NCI-H345 treated with DMSO at 0.1 percent for 48 hours (cell line): Measurements from ENCODE around the gene HCK.

Source experiments
- DNase-seq: peaks from one replicate; lab custom pipeline; 2025; ENCODE audit not compliant: unreplicated experiment; lab: John Stamatoyannopoulos, UW

The HCK gene

DNA sequence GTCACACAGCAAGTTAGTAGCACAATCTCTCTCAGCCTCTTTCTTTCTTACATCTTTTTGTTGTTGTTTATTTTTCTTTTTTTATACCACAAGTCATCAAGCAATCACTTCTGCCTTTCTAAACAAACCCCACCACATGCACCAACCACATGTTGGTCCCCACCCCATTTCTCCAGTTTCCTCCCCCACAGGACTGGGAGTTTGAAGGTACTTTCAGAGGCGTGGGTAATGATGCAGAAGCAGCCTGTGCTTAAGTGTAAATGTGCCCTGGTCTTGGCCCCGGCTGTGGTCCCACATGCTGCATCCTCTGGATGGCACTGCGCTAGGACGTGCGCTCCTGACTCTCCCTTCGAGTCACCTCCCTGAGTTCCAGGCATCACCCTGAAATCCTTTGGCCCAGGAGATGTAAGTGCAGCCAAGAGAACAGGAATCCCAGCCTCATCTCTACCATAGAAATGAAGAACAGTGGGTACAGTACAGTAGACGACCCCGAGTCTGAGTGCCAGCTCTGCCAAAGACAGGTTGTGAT is 5.7 kb downstream of the HCK start:
- no peak for DNase-seq

DNA sequence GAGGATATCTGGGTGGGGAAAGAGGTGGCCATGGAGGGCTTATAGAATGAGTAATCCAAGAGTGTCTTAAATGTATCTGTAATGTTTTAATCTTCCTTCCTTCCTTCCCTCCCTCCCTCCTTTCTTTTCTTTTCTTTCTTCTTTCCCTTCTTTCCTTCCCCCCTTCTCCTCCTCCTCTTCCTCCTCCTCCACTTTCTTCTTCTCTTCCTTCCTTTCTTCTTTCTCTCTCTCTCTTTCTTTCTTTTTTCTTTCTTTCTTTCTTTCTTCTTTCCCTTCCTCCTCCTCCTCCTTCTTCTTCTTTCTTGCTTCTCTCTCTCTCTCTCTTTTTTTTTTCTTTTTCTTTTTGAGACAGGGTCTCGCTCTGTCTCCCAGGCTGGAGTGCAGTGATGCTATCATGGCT is 7.1 kb downstream of the HCK start:
- no peak for DNase-seq

DNA sequence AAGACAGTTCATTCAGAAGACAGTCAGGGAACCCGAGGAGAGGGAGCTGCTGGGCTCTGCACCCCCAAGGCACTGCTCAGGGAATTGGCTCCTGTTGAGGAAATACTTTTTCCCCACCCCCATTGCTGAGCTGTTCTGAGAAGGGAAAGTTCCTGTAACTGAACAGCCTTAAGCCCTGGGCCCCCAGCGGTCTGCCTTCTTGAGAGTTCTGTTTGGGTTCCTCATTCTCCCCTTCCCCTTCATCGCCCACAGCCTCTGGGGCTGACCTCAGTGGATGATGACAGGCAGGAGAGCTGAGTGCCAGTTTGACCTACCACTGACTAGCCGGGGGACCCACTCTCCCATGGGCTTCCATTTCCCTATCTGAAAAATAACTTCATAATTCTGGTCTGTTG is 10.7 kb downstream of the HCK start:
- no peak for DNase-seq

GRCh38 chr20:32063695-32064094 is 11.7 kb downstream of the HCK start:
- DNase-seq: no peak

DNA sequence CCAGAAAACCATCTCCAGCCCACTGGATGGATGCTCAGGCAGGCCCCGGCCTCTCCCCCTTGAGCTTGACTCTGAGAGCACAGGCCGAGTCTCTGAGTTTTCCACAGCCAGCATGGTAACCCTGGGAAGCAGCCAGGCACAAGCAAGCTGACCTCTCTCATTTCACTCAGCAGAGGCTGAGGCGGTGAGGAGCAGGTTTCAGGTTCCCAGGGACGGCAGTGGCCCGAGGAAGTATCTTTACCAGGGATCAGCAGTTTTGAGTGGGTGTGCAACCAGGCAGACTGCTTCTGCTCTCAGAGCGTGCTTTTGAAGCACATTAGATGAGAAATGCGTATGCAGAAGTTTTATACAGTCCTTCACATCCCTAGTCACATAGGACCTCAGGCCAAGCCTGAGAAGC is 12.6 kb downstream of the HCK start:
- DNase-seq: no peak

DNA sequence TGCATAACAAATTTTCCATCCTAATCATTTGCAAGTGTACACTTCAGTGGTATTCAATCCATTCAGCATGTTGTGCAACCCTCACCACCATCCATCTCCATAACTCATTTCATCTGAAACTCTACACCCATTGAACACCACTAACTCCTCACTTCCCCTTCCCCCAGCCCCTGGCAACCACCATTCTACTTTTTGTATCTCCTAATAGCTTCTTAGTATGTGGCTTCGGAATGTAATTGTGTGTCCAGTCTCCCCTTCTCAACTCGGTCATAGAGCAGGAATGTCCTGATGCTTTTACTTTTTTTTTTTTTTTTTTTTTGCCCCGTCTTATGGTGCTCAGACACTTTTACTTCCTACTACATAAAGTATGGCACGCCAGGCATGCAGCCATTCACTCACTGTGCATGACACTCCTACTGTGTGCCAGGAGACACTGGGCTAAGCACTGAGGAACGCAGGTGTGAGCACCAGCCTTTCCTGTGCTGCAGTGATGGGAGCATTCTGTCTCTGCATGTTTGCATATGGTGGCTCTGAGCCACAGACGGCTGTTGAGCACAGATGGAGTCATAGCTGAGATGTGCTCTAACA is 15.3 kb downstream of the HCK start:
- no peak for DNase-seq

- DNase-seq: no peak
These were observed 16.1 kb downstream of the HCK start for GRCh38 chr20:32068174-32068573.

- no peak for DNase-seq
These were observed 17.7 kb downstream of the HCK start for GRCh38 chr20:32069711-32070110.

GRCh38 chr20:32070282-32070681 is 18.2 kb downstream of the HCK start:
- no peak for DNase-seq

GRCh38 chr20:32070690-32071213 is 18.7 kb downstream of the HCK start:
- no peak for DNase-seq

- DNase-seq: no peak
These were observed 19.5 kb downstream of the HCK start for GRCh38 chr20:32071395-32072167.

- peak; percentile 39 for DNase-seq
These were observed 20.2 kb downstream of the HCK start for GRCh38 chr20:32072168-32072750.

- DNase-seq: no peak
These were observed 23.5 kb downstream of the HCK start for GRCh38 chr20:32075534-32075933.

DNA sequence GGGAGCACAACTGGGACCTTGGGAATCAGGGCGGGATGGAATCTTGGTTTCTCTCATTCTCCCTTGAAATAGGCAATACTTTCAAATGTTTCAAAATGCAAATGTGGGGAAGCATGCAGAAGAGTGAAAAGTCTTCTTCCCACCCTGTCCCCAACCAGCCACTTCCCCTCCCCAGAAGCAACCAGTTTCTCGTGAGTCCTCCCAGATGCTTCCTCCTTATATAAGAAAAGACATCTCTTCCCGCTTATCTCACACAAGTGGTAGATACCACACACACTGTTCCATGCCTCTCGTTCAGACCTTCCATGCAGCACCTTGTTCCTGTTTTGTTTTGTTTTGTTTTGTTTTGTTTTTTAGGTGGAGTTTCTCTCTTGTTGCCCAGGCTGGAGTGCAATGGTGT is 25.1 kb downstream of the HCK start:
- no peak for DNase-seq

- no peak for DNase-seq
These were observed 26.3 kb downstream of the HCK start for GRCh38 chr20:32078322-32078721.

- no peak for DNase-seq
These were observed 26.7 kb downstream of the HCK start for GRCh38 chr20:32078791-32079190.

GRCh38 chr20:32079655-32080109 is 27.6 kb downstream of the HCK start:
- DNase-seq: no peak

GRCh38 chr20:32080783-32081182 is 28.7 kb downstream of the HCK start:
- DNase-seq: no peak

DNA sequence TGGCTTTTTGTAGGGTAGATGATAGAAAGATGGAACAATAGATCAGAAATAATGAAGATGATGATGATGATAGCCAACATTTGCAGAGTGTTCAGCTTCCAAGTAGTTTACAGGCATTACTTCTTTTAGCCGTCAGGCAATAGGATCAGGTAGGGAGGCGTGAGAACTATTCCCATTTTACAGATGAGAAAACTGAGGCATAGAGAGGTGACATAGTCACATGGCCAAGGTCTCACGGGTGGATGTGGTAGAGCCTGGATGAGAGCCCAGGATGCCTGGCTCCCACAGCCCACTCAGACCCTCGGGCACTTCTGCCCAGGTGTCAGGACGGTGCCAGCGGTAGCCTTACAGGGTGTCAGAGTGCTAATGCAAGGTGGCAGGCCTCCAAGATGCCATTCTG is 31.4 kb downstream of the HCK start:
- DNase-seq: no peak

DNA sequence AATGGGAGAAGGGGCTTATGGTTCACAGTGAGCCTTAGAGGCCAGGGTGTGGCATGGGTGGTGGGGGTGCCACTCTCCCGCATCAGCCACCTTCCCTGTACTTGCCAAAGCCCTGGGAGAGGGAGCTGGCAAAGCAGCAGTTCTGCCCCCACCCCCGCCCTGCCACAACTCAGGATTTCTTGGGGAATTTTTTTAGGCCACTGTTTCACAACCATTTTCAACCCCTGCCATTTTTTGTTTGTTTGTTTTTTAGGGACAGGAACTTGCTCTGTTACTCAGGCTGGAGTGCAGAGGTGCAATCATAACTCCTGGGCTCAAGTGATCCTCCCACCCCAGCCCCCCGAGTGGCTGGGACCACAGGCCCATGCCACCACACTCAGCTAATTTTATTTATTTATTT is 35.0 kb downstream of the HCK start:
- no peak for DNase-seq

GRCh38 chr20:32088759-32089158 is 36.7 kb downstream of the HCK start:
- no peak for DNase-seq
